Upper lobe of left lung (tissue), 4 donors: ENCODE measurements around the gene AGFG2.

ENCODE experiments used
- CTCF ChIP-seq, 6 experiments: fragments of 450-650 bp in 4 of 6; fragments of 200-600 bp in 2 of 6; sonication (generic) in 2 of 6; IDR thresholded peaks; one replicate each; pipeline ENCODE4 v1.5.1; 2016 to 2019; ENCODE audit warnings: antibody characterized with exemption in 6 of 6
- POLR2A ChIP-seq, 4 donors: fragments of 450-650 bp; IDR thresholded peaks; one replicate each; pipeline ENCODE4 v1.5.1; 2016 to 2017; ENCODE audit warnings: antibody characterized with exemption in 4 of 4, mild to moderate bottlenecking in 2 of 4

- TF ChIP-seq CTCF (IDR thresholded peaks at IDR 0.05) (no peak), POLR2A (IDR thresholded peaks at IDR 0.05) (no peak)
Observed at GRCh38 chr7:100520138-100520537, 18.9 kb upstream of the AGFG2 start.
